BE2C (cell line): ENCODE measurements around the gene BUB1B.

Experiments
- DNase-seq: peaks from one replicate; pipeline ENCODE4 v3.0.0-alpha.2; 2020
- H3K27me3 ChIP-seq: fragments of 250-450 bp; sonication (Bioruptor Pico); 2 replicates; pipeline ENCODE4 v1.5.1; 2020; ENCODE audit warnings: mild to moderate bottlenecking
- H3K36me3 ChIP-seq: fragments of 250-450 bp; sonication (Bioruptor Pico); 2 replicates; pipeline ENCODE4 v1.5.1; 2020; ENCODE audit warnings: mild to moderate bottlenecking
- H3K4me1 ChIP-seq: fragments of 250-450 bp; sonication (Bioruptor Pico); 2 replicates; pipeline ENCODE4 v1.5.1; 2020
- H3K4me3 ChIP-seq: 2 replicates; pipeline ENCODE4 v1.5.1; 2011; ENCODE audit warnings: low read depth, low read length
- H3K9me3 ChIP-seq: fragments of 250-450 bp; sonication (Bioruptor Pico); 2 replicates; pipeline ENCODE4 v1.5.1; 2020
- CTCF ChIP-seq: IDR thresholded peaks from 2 replicates; pipeline ENCODE4 v1.5.1; 2012; ENCODE audit warnings: mild to moderate bottlenecking, low read depth, low read length

BUB1B gene

GRCh38 chr15:40183636-40184463 is 23.0 kb downstream of the BUB1B start:
- no peaks in the 10 kb centered on the region for H3K9me3 ChIP-seq
- H3K27me3 ChIP-seq = no peaks in the 10 kb centered on the region
- TF ChIP-seq CTCF = no peak
- no peak overlapping the region for H3K4me3 ChIP-seq
- H3K4me1 ChIP-seq = no peaks in the 10 kb centered on the region
- peaks cover 67% of the 10 kb centered on the region for H3K36me3 ChIP-seq
- no peak for DNase-seq

GRCh38 chr15:40190591-40190990 is 29.7 kb downstream of the BUB1B start:
- Histone ChIP-seq H3K4me1 (no peaks in the 10 kb centered on the region), H3K27me3 (no peaks in the 10 kb centered on the region), H3K9me3 (no peaks in the 10 kb centered on the region), H3K36me3 (peaks cover 71% of the 10 kb centered on the region), H3K4me3 (no peak overlapping the region)
- no peak for DNase-seq
- TF ChIP-seq CTCF = no peak

GRCh38 chr15:40192942-40193341 is 32.1 kb downstream of the BUB1B start:
- no peaks in the 10 kb centered on the region for H3K27me3 ChIP-seq
- no peak for TF ChIP-seq CTCF
- H3K9me3 ChIP-seq = no peaks in the 10 kb centered on the region
- no peak overlapping the region for H3K4me3 ChIP-seq
- no peaks in the 10 kb centered on the region for H3K4me1 ChIP-seq
- no peak for DNase-seq
- peaks cover 77% of the 10 kb centered on the region for H3K36me3 ChIP-seq

- DNase-seq = no peak
- Histone ChIP-seq H3K4me3 (no peak overlapping the region), H3K9me3 (no peaks in the 10 kb centered on the region), H3K27me3 (no peaks in the 10 kb centered on the region), H3K4me1 (no peaks in the 10 kb centered on the region), H3K36me3 (peaks cover 82% of the 10 kb centered on the region)
- TF ChIP-seq CTCF = no peak
Observed at GRCh38 chr15:40197434-40197833, 36.6 kb downstream of the BUB1B start.

- peaks cover 86% of the 10 kb centered on the region for H3K36me3 ChIP-seq
- no peak for TF ChIP-seq CTCF
- no peaks in the 10 kb centered on the region for H3K27me3 ChIP-seq
Observed at GRCh38 chr15:40198355-40199085, 37.7 kb downstream of the BUB1B start.

GRCh38 chr15:40204100-40204499 is 43.2 kb downstream of the BUB1B start:
- DNase-seq = no peak
- Histone ChIP-seq H3K36me3 (peaks cover 81% of the 10 kb centered on the region), H3K4me3 (no peak overlapping the region), H3K4me1 (no peaks in the 10 kb centered on the region), H3K9me3 (no peaks in the 10 kb centered on the region), H3K27me3 (no peaks in the 10 kb centered on the region)
- TF ChIP-seq CTCF = no peak

More at GRCh38 chr15:40198355-40199085, 37.7 kb downstream of the BUB1B start:
- no peaks in the 10 kb centered on the region for H3K4me1 ChIP-seq
- DNase-seq = no peak
- H3K9me3 ChIP-seq = no peaks in the 10 kb centered on the region
- H3K4me3 ChIP-seq = no peak overlapping the region
